Ascending aorta (tissue), 2 donors: ENCODE data around the gene L1TD1. TPM values are rescaled to one million over a fixed set of nuclear protein-coding genes. Genes with fewer than 3 reads are reported as not detected.

ENCODE experiments used
- DNase-seq, 2 donors: peaks; one replicate each; pipeline ENCODE4 v3.0.0-alpha.2; 2019; ENCODE audit warnings: low spot score in 2 of 2
- H3K27ac ChIP-seq, 2 donors: fragments of 200-600 bp; sonication (generic); one replicate each; pipeline ENCODE4 v1.5.1; 2016 to 2017; ENCODE audit warnings: mild to moderate bottlenecking in 1 of 2
- H3K27me3 ChIP-seq: fragments of 200-600 bp; sonication (generic); one replicate; pipeline ENCODE4 v1.5.1; 2017
- H3K36me3 ChIP-seq, 2 donors: fragments of 200-600 bp; sonication (generic); one replicate each; pipeline ENCODE4 v1.5.1; 2016
- H3K4me1 ChIP-seq, 2 donors: fragments of 200-600 bp; sonication (generic); one replicate each; pipeline ENCODE4 v1.5.1; 2016 to 2017; ENCODE audit warnings: mild to moderate bottlenecking in 1 of 2
- H3K4me3 ChIP-seq, 2 donors: fragments of 200-600 bp; sonication (generic); one replicate each; pipeline ENCODE4 v1.5.1; 2016 to 2017; ENCODE audit warnings: mild to moderate bottlenecking in 1 of 2
- H3K9me3 ChIP-seq, 2 donors: fragments of 200-600 bp; sonication (generic); one replicate each; pipeline ENCODE4 v1.5.1; 2016
- intact Hi-C: fragments of 100-400 bp; cut with DNase I; formaldehyde crosslinking; loops from one replicate; pipeline ENCODE4 v1.15.1; 2023
- total RNA-seq: library from RNA; depleted of rRNA; stranded (reverse); fragments of >200 nt; gene quantifications from one replicate; pipeline ENCODE4 v1.1.0, GENCODE V29; 2016
- TF ChIP-seq, protein P1 (sequence below), 3 experiments: fragments of 200-600 bp in 2 of 3; fragments of 450-650 bp in 1 of 3; sonication (generic) in 2 of 3; IDR thresholded peaks; one replicate each; pipeline ENCODE4 v1.5.1; 2016 to 2019; ENCODE audit warnings: antibody characterized with exemption in 3 of 3, mild to moderate bottlenecking in 1 of 3, moderate library complexity in 1 of 3

L1TD1 gene
- total RNA-seq, 1 donor from 2014 or later = not detected

DNA sequence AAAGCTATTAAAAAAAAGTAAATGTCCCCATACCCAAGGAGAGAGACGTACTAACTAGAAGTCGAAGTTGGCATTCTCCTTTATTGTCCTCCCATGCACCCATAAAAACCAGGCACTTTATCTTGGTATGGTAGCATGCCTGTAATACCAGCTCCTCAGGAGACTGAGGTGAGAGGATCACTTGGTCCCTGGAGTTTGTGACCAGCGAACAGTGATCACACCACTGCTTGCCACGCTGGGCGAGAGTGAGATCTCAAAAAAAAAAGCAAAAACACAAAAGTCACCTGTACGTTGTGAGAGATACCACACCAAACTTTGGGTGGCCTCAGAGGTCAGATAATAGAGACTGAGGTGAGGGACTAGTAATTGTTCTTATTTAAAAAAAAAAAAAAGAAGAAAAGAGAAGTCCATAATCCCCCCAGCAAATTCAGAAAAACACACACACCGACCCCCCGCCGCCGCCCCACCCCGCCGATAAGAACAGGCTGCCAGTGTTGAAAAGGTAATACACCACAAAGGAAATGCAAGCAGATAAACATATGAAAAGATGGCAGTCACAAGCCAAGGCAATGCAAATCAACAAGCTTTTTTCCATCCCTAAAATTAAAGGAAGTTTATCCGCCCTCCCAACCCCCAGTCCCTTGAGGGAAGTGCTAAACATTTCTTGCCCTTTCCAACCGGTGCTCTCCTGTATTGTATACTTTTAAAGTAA is 3.6 kb downstream of the L1TD1 start:
- H3K9me3 ChIP-seq = no peaks in the 10 kb centered on the region
- no peaks in the 10 kb centered on the region for H3K27me3 ChIP-seq
- TF ChIP-seq, protein P1, sequence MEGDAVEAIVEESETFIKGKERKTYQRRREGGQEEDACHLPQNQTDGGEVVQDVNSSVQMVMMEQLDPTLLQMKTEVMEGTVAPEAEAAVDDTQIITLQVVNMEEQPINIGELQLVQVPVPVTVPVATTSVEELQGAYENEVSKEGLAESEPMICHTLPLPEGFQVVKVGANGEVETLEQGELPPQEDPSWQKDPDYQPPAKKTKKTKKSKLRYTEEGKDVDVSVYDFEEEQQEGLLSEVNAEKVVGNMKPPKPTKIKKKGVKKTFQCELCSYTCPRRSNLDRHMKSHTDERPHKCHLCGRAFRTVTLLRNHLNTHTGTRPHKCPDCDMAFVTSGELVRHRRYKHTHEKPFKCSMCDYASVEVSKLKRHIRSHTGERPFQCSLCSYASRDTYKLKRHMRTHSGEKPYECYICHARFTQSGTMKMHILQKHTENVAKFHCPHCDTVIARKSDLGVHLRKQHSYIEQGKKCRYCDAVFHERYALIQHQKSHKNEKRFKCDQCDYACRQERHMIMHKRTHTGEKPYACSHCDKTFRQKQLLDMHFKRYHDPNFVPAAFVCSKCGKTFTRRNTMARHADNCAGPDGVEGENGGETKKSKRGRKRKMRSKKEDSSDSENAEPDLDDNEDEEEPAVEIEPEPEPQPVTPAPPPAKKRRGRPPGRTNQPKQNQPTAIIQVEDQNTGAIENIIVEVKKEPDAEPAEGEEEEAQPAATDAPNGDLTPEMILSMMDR (IDR thresholded peaks at IDR 0.05) = no peak
- H3K4me3 ChIP-seq = no peak overlapping the region
- no peaks in the 10 kb centered on the region for H3K4me1 ChIP-seq
- no peak for DNase-seq
- no peaks in the 10 kb centered on the region for H3K36me3 ChIP-seq
- intact Hi-C loops = no loop called here
- no peak overlapping the region for H3K27ac ChIP-seq

DNA sequence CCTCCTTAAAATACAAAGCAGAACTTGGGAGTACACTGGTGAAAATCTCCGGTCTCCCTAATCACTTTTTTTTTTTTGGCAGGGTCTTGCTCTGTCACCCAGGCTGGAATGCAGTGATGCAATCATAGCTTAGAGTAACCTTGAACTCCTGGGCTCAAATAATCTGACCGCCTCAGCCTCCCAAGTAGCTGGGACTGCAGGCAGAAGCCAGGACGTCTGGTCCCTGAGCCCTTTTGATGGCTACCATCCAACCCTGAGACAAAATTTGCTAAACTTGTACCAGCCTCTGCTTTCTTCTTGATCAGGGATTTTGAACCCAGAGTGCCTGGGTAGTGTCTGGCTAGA is 4.1 kb downstream of the L1TD1 start:
- H3K4me3 ChIP-seq = no peak overlapping the region
- no peaks in the 10 kb centered on the region for H3K4me1 ChIP-seq
- no peaks in the 10 kb centered on the region for H3K36me3 ChIP-seq
- no peak for DNase-seq
- H3K27me3 ChIP-seq = no peaks in the 10 kb centered on the region
- intact Hi-C loops = no loop called here
- H3K9me3 ChIP-seq = no peaks in the 10 kb centered on the region
- H3K27ac ChIP-seq = no peak overlapping the region
- TF ChIP-seq, protein P1 (IDR thresholded peaks at IDR 0.05) = no peak

DNA sequence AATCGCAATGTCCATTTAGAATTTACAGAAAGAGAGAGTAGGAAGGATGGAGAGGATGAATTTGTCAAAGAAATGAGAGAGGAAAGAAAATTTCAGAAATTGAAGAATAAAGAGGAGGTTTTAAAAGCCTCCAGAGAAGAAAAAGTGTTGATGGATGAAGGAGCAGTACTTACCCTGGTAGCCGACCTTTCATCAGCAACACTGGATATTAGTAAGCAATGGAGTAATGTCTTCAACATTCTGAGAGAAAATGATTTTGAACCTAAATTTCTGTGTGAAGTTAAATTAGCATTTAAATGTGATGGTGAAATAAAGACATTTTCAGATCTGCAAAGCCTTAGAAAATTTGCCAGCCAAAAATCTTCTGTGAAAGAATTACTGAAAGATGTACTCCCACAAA is 12.5 kb downstream of the L1TD1 start:
- intact Hi-C loops = no loop called here
- H3K4me3 ChIP-seq = no peak overlapping the region
- TF ChIP-seq, protein P1 (IDR thresholded peaks at IDR 0.05) = no peak
- DNase-seq = no peak
- peaks cover 0 to 8% of the 10 kb centered on the region in 2 donors for H3K9me3 ChIP-seq
- H3K27me3 ChIP-seq = no peaks in the 10 kb centered on the region
- H3K27ac ChIP-seq = no peak overlapping the region
- no peaks in the 10 kb centered on the region for H3K4me1 ChIP-seq
- H3K36me3 ChIP-seq = no peaks in the 10 kb centered on the region

DNA sequence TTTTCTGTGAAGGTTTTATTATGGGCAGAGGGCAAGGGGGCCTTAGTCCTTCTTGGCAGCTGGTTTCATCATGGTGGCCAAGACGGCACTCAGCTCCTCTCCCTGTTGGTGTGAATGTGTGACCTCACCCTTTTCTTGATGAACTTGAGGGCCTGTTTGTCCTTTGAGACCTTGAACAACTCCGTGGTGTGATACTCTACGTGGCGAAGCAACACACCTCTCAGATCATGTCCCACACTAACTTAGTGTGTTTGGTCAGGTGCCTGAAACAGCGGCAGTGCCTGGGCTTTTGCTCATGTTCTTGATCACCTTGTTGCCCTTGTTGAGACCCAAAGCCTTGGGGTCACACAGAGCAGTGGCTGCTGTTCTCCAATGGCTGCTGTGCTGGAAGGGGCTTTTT is 13.4 kb downstream of the L1TD1 start:
- H3K27me3 ChIP-seq = no peaks in the 10 kb centered on the region
- H3K27ac ChIP-seq = no peak overlapping the region
- no peak for DNase-seq
- no peak overlapping the region for H3K4me3 ChIP-seq
- H3K36me3 ChIP-seq = no peaks in the 10 kb centered on the region
- intact Hi-C loops = no loop called here
- peaks cover 0 to 8% of the 10 kb centered on the region in 2 donors for H3K9me3 ChIP-seq
- TF ChIP-seq, protein P1 (IDR thresholded peaks at IDR 0.05) = no peak
- no peaks in the 10 kb centered on the region for H3K4me1 ChIP-seq

DNA sequence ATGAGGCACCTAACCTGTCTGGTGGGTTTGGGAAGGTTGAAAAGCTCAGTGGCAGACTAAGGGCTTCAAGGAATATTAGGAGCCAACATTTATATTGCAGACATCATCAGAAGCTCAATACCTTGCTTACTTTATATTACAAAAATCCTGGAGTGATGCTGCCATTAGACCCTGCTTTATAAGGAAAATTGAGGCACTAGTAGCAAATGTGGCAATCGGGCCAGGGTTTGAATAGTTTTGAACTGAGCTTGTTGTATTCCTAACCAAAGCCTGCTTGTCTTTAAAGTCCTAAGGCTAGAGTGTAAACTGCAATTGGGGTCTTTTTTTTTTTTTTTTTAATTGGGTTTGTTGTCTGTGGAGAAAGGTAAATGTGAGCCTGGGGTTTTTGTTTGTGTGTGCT is 14.3 kb downstream of the L1TD1 start:
- DNase-seq = no peak
- intact Hi-C loops = no loop called here
- H3K4me1 ChIP-seq = no peaks in the 10 kb centered on the region
- no peaks in the 10 kb centered on the region for H3K27me3 ChIP-seq
- H3K27ac ChIP-seq = no peak overlapping the region
- TF ChIP-seq, protein P1 (IDR thresholded peaks at IDR 0.05) = no peak
- H3K36me3 ChIP-seq = no peaks in the 10 kb centered on the region
- peaks cover 0 to 8% of the 10 kb centered on the region in 2 donors for H3K9me3 ChIP-seq
- H3K4me3 ChIP-seq = no peak overlapping the region
